Thyroid gland (tissue), 4 donors: ENCODE measurements around the gene PRRG4.

Source experiments
- CTCF ChIP-seq, 6 experiments: fragments of 200-600 bp in 3 of 6; fragments of 450-650 bp in 3 of 6; sonication (generic) in 3 of 6; IDR thresholded peaks; one replicate each; pipeline ENCODE4 v1.5.1; 2016 to 2019; ENCODE audit warnings: antibody characterized with exemption in 6 of 6, mild to moderate bottlenecking in 2 of 6, inconsistent platforms in 1 of 6, moderate library complexity in 1 of 6
- POLR2A ChIP-seq, 2 donors: fragments of 450-650 bp; IDR thresholded peaks; one replicate each; pipeline ENCODE4 v1.6.1; 2017; ENCODE audit warnings: antibody characterized with exemption in 2 of 2, mild to moderate bottlenecking in 2 of 2, moderate library complexity in 1 of 2

GRCh38 chr11:32847511-32847910, 17.8 kb downstream of the PRRG4 start:
- TF ChIP-seq CTCF (IDR thresholded peaks at IDR 0.05) (no peak), POLR2A (IDR thresholded peaks at IDR 0.05) (no peak)
